HG03060 (cell line): Measurements from ENCODE around the gene PCBP4.

Source experiments
- ATAC-seq: cut with Tn5 transposase; IDR thresholded peaks from one replicate; pipeline ENCODE4 v1.9.1; 2021; ENCODE audit warnings: low read depth, moderate number of reproducible peaks; ENCODE audit not compliant: unreplicated experiment

PCBP4 gene

GRCh38 chr3:51958603-51959521 is 8.4 kb downstream of the PCBP4 start:
- no peak for ATAC-seq

- no peak for ATAC-seq
These were observed 9.6 kb downstream of the PCBP4 start for GRCh38 chr3:51957520-51958205.

- ATAC-seq, result no peak
These were observed 11.1 kb downstream of the PCBP4 start for GRCh38 chr3:51955893-51956770.

GRCh38 chr3:51955175-51955892 is 11.9 kb downstream of the PCBP4 start, which contains the start of gene GPR62:
TSS of gene GPR62 (plus strand) at chr3:51955381. CDS start at chr3:51955653, 272 bp downstream.
- no peak for ATAC-seq

- no peak for ATAC-seq
These were observed 12.5 kb downstream of the PCBP4 start for GRCh38 chr3:51954713-51955112.

GRCh38 chr3:51954105-51954504 is 13.1 kb downstream of the PCBP4 start:
- ATAC-seq, result no peak

GRCh38 chr3:51953445-51953844 is 13.8 kb downstream of the PCBP4 start:
- no peak for ATAC-seq

GRCh38 chr3:51950899-51951298 is 16.4 kb downstream of the PCBP4 start:
- no peak for ATAC-seq

- ATAC-seq, result no peak
These were observed 18.1 kb downstream of the PCBP4 start for GRCh38 chr3:51949121-51949520.

- ATAC-seq, result no peak
These were observed 19.2 kb downstream of the PCBP4 start for GRCh38 chr3:51948016-51948580.

GRCh38 chr3:51947215-51947900 is 19.9 kb downstream of the PCBP4 start:
- no peak for ATAC-seq

GRCh38 chr3:51946796-51947195 is 20.5 kb downstream of the PCBP4 start:
- no peak for ATAC-seq

- ATAC-seq, result no peak
These were observed 21.1 kb downstream of the PCBP4 start for GRCh38 chr3:51945926-51946705.

- ATAC-seq, result no peak
These were observed 22.0 kb downstream of the PCBP4 start for GRCh38 chr3:51945031-51945840.

- no peak for ATAC-seq
These were observed 22.7 kb downstream of the PCBP4 start for GRCh38 chr3:51944451-51945021.

GRCh38 chr3:51943451-51944391 is 23.5 kb downstream of the PCBP4 start:
- no peak for ATAC-seq
